Measurements from ENCODE around the gene THADA. TPM values are rescaled to one million over a fixed set of nuclear protein-coding genes. Genes with fewer than 3 reads are reported as not detected.

THADA gene
- total RNA-seq, 1 donor from 2014 or later, result 19.4 TPM

DNA sequence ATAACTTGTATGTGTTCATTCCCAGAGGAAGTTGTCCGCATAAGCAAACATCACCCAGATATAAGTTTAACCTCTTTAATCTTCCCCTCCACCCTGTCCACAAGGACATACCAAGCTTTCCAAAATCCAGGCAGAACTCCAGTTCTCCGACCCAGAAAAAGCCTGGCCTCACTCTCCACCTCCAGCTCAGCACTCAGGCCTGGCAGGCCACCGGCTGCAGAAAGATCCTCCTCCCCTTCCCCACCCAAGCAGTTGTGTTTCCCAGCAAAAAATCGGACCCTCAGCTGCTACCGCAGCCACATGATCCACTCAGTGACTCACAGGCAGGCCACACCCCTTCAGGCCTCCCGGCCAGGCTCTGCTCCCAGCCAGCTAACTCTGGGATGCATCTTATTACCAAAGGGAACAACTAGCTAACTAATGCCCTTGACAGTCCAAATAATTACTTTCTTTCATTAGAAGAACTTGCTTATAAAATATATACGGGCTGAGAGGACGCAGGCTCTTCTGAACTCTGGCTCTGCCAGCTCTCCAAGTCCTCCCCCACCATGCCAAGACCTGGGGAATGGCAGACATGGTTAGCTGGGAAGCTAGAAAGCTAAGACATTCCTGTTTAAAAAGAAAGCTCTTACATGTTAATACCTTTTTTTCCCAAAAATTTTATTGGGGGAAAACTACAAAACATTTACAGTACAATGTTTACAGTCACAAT, 373.9 kb downstream of the THADA start:
- Mint-ChIP-seq H3K4me3 (ENCODE audit: unreplicated experiment) (peak overlapping the region; percentile 76), H3K27me3 (ENCODE audit: unreplicated experiment) (peaks cover 15% of the 10 kb centered on the region), H3K4me1 (ENCODE audit: unreplicated experiment) (peaks cover 54% of the 10 kb centered on the region), H3K36me3 (ENCODE audit: low read depth, unreplicated experiment) (peaks cover 16% of the 10 kb centered on the region), H3K27ac (ENCODE audit: unreplicated experiment) (peak overlapping the region; percentile 96), H3K9me3 (ENCODE audit: unreplicated experiment) (no peaks in the 10 kb centered on the region)
- DNase-seq (ENCODE audit: low spot score), result peak; percentile 67
- TF ChIP-seq, protein P1, sequence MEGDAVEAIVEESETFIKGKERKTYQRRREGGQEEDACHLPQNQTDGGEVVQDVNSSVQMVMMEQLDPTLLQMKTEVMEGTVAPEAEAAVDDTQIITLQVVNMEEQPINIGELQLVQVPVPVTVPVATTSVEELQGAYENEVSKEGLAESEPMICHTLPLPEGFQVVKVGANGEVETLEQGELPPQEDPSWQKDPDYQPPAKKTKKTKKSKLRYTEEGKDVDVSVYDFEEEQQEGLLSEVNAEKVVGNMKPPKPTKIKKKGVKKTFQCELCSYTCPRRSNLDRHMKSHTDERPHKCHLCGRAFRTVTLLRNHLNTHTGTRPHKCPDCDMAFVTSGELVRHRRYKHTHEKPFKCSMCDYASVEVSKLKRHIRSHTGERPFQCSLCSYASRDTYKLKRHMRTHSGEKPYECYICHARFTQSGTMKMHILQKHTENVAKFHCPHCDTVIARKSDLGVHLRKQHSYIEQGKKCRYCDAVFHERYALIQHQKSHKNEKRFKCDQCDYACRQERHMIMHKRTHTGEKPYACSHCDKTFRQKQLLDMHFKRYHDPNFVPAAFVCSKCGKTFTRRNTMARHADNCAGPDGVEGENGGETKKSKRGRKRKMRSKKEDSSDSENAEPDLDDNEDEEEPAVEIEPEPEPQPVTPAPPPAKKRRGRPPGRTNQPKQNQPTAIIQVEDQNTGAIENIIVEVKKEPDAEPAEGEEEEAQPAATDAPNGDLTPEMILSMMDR (IDR thresholded peaks at IDR 0.05; ENCODE audit: unreplicated experiment), result no peak

DNA sequence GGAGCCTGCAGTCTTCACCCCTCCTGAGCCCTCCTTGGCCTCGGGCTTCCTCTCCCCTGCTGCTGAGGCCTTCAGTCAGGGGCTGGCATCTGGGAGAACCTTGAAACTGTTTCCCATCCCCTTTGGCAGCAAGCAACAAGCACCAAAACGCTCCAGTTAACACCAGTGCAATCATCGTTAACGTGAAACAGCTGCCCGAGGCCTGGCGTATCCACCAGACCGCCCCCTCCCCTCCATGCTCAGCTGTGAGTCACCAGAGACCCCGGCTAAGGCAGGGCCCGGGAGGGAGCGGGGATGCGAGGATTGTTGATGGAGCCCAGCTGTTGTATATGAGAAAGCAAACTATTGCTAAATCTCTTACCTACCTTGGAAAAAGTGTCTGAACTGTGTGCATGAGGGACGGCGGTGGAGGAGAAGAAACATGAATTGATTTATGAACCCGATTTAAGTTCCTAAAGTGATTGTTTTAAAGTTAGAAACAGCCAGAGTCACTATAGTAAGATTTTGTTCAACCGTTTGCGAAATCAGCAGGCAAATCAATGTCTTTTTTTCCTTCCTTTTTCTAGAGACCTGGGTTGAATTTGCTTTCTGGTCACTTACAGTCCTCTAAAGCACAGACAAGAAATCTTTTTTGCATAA, 374.6 kb downstream of the THADA start:
- Mint-ChIP-seq H3K9me3 (ENCODE audit: unreplicated experiment) (no peaks in the 10 kb centered on the region), H3K27ac (ENCODE audit: unreplicated experiment) (peak overlapping the region; percentile 96), H3K27me3 (ENCODE audit: unreplicated experiment) (peaks cover 15% of the 10 kb centered on the region), H3K36me3 (ENCODE audit: low read depth, unreplicated experiment) (peaks cover 16% of the 10 kb centered on the region), H3K4me3 (ENCODE audit: unreplicated experiment) (peak overlapping the region; percentile 76), H3K4me1 (ENCODE audit: unreplicated experiment) (peaks cover 54% of the 10 kb centered on the region)
- TF ChIP-seq, protein P1 (IDR thresholded peaks at IDR 0.05; ENCODE audit: unreplicated experiment), result no peak
- DNase-seq (ENCODE audit: low spot score), result peak; percentile 54

DNA sequence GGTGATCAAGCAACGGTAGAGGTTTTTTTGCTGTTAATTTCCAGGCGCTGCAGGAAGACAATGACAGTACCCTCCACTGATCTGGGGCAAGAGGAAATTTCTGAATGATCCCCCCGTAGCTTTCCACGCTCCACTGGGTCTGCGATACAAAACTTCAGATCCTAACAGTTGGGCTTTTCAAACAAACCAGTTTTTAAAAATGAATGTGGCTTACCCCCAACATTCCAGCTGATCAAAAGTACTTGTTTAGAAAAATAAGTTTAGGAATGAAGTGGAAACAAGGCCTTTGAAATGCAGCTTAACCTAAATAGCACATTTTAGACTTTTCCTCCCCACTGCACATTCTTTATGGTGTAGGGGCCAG, 375.1 kb downstream of the THADA start:
- no peak for DNase-seq (ENCODE audit: low spot score)
- H3K27ac Mint-ChIP-seq (ENCODE audit: unreplicated experiment), result peak overlapping the region; percentile 96
- peaks cover 16% of the 10 kb centered on the region for H3K36me3 Mint-ChIP-seq (ENCODE audit: low read depth, unreplicated experiment)
- TF ChIP-seq, protein P1 (IDR thresholded peaks at IDR 0.05; ENCODE audit: unreplicated experiment), result no peak
- H3K27me3 Mint-ChIP-seq (ENCODE audit: unreplicated experiment), result peaks cover 15% of the 10 kb centered on the region
- H3K9me3 Mint-ChIP-seq (ENCODE audit: unreplicated experiment), result no peaks in the 10 kb centered on the region
- H3K4me1 Mint-ChIP-seq (ENCODE audit: unreplicated experiment), result peaks cover 54% of the 10 kb centered on the region
- peak overlapping the region; percentile 20 for H3K4me3 Mint-ChIP-seq (ENCODE audit: unreplicated experiment)

DNA sequence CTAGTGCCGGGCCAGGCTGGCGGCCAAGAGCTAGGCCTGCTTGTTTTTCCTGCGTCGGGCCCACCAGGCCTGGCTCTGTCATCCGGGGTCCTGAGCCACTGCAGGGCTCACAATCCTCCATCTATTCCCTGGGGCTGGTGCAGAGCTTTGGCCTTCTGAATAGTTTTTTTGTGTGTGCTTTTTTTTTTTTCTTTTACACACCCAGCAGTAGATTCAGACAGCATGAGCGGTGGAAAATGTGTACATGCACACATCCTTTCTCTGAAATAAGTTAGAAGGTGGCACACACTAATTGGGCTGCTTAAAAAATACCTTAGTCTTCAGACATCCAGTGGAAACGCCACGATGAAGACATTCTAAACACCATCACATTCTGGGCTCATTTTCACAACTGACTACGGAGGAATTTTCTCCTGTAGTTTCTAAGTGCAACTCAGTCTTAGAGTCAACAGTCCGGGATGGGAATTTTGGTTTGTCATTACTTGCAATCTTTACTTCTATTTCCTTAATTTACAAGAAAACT, 375.5 kb downstream of the THADA start:
- Mint-ChIP-seq H3K27me3 (ENCODE audit: unreplicated experiment) (peaks cover 15% of the 10 kb centered on the region), H3K9me3 (ENCODE audit: unreplicated experiment) (no peaks in the 10 kb centered on the region)

More for the DNA sequence above, 375.5 kb downstream of the THADA start:
- peaks cover 54% of the 10 kb centered on the region for H3K4me1 Mint-ChIP-seq (ENCODE audit: unreplicated experiment)
- TF ChIP-seq, protein P1 (IDR thresholded peaks at IDR 0.05; ENCODE audit: unreplicated experiment), result no peak
- H3K27ac Mint-ChIP-seq (ENCODE audit: unreplicated experiment), result peak overlapping the region; percentile 96
- DNase-seq (ENCODE audit: low spot score), result no peak
- H3K36me3 Mint-ChIP-seq (ENCODE audit: low read depth, unreplicated experiment), result peaks cover 16% of the 10 kb centered on the region
- H3K4me3 Mint-ChIP-seq (ENCODE audit: unreplicated experiment), result peak overlapping the region; percentile 86
